GM19240 (cell line): Measurements from ENCODE around the gene SSTR3.
A peak's percentile ranks its signal among the peaks of the same experiment; 100 is the strongest.
"Not testable (repeated sequence)": the region's sequence is repeated elsewhere in the genome, so short reads cannot be mapped to it uniquely, and the experiment has no call there.

Experiments
- DNase-seq: peaks from one replicate; pipeline ENCODE4 v3.0.0; 2011; ENCODE audit warnings: low spot score; ENCODE audit not compliant: insufficient read length

Gene SSTR3

DNA sequence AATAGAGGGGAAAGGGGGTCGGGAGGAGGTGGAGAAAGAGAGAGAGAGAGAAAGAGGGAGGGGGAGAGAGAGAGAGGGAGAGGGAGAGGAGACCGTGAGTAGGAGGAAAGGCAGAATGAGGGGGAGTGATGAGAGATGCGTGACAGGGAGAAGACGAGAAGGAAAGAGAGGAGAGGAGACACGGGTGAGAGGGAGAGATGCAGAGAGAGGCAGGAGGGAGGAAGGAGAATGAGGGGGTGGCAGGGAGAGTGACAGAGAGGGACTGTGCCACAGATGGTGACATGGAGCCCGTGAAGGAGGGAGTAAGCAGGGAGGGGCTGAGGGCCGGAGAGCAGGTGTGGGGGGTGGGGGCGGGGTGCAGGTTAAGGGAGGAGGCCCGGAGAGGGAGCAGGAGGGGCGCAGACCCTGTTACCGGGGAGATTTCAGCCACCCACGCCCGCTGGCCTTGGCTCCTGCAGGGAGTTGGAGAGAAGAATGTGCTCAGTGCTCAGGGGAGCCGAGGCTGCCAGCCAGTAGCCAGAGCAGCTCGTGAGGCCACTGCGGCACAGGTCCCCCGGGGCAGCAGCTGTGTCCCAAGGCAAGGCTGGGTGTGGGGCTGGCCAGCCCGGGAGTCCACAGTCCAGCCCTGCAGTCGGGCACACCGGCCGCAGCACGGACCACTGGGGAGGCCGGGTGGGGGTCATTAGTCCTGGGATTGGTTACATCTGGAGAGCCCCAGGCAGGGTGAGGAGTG, at the start of gene SSTR3:
TSS of gene SSTR3 (minus strand) at position 304 of the 733 bp plus-strand sequence. CDS start 4,674 bp downstream, outside the sequence.
- DNase-seq, result no peak

DNA sequence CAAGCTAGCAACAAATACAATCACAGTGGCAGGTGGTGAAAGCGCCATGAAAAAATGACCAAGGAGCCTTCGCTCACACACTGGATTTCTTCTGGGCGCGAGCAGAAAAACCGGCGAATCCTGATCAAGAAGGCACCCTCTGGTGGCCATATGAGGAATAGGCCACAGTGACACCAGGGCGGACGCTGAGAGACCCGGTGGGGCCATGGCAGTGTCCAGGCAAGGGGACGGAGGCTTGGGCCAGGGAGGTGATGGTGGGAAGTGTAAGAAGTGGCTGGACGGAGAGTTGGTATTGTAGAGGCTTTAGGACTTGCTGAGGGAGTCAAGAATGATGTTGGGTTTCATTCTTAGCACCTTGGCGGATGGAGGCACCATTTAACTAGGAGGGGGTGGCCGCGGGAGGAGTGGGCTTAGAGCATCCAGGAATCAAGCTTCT, 48.6 kb upstream of the SSTR3 start:
- DNase-seq, result no peak

DNA sequence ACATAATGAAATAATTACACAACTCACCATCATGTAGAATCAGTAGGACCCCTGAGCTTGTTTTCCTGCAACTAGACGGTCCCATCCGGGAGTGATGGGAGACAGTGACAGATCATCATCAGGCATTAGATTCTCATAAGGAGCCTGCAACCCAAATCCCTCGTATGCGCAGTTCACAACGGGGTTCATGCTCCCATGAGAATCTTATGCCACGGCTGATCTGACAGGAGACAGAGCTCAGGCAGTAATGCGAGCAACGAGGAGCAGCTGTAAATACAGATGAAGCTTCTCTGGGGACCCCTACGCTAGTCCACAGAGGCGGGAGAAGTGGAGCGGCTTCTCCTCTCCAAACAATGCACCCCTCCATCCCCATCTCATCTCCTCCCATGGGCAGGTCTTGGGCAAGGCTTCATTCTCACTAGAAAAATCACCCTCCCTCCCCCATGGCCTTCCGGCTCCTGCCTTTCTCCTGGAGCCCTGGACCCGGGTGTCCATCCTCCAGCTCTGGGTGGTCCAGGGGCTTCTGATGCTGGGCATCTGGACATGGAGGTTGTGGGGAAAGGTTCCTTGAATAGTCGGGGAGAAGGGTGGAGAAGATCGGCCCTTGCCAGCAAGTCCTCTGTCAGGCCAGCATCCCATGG, 48.0 kb upstream of the SSTR3 start:
- DNase-seq, result no peak

DNA sequence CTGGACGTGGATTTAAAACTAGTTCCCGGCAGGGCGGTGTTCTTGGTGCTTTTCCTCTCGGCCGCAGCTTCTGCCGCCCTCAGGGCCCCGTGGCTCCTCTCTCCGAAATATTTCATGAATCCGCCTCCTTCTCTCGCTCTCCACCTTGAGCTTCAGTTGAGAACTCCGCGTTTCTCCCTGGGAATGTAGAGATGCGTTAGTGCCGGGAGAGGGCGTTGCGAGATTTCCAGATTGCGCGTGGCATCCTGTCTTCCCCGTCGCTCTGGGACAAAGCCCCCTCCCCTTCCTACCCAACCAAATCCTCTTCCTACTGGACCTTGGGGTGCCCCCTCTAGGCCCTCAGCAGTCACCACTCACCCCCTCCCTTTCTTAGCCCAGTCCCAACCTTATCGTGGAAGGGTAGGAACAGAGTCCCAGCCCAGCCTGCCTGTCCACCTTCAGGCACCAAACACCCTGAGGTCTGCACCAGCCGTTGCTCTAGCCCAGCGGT, 47.3 kb upstream of the SSTR3 start:
- no peak for DNase-seq

DNA sequence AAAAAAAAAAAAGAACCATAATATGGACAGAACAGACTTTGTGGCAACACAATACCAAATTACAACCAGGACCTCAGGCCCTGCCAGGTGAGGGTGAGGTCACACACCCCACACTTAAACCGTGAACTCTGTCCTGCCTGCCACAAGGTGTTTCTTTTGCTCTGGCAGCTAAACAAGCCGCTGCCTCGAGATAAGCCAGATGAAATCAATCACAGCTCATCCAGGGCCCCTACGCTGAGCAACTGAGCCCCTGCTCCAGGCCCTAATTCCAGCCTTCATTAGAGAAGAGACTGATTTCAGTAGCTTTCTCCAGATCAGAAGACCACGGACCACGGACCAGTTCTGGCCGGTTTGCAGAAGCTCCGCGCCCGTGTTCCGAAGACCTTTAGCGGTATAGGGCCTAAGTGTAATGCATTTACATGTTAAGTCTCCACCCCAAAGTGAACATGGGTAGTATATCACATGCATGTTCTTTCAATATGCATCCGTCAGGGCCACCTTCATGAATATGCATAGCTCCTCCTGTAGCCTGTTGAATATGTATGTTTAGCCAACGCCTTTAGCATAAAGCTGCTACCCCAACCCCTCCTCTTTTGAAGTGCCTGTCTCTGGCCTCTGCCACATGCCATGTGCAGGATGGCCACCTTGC, 46.6 kb upstream of the SSTR3 start:
- DNase-seq, result no peak

DNA sequence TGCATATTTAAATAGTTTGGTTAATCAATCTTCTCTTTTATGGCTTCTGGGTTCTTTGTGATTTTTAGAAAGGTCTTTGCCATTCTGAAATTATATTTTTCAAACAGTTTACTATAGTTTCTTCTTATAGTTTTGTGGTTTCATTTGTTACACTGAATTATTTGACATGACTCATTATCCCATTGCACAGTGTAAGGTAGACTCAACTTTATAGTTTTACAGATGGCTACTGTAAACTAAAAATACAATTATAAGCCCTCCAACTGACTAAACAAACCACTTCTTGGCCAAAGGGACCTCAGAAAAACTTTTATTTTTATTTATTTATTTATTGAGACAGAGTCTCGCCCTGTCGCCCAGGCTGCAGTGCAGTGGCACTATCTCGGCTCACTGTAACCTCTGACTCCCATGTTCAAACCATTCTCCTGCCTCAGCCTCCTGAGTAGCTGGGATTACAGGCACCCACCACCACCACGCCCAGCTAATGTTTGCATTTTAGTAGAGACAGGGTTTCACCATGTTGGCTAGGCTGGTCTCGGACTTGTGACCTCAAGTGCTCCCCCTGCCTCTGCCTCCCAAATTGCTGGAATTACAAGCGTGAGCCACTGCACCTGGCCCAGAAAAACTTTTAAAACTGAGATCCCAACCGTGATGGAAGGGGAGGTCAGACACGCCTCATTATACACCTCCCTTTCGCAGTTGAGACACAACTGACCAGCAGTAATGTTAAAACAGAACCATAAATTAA, 45.9 kb upstream of the SSTR3 start:
- DNase-seq, result no peak

DNA sequence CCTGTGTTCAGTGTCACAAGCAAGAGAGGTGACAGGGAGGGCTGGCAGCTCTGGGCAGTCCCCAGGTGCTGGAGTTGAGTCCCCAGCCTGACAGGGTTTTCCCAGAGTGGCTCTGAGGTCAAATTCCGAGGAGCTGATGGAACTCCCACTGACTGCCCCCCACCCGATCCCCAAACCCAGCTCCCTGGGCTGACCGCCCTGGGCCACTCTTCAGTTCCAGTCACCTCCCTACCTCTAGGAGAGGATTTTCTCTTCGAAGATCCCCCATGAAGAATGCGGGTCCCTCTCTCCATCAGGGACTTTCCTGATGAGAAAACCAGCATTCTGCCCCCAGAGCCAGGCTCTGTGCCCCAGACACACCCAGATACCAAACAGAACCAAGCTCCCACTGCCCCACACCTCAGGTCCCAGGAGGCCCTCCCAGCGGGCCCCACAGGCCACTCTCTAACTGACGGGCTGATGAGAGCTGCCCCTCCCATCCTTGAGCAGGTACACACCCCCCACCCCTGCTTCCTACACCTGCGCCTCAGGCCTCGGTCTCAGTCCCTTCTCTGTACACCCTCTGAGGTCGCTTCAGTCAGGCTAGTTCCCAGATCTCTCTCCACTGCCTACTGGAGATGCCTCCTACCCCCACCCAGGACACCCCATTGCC, 43.9 kb upstream of the SSTR3 start:
- DNase-seq, result no peak

DNA sequence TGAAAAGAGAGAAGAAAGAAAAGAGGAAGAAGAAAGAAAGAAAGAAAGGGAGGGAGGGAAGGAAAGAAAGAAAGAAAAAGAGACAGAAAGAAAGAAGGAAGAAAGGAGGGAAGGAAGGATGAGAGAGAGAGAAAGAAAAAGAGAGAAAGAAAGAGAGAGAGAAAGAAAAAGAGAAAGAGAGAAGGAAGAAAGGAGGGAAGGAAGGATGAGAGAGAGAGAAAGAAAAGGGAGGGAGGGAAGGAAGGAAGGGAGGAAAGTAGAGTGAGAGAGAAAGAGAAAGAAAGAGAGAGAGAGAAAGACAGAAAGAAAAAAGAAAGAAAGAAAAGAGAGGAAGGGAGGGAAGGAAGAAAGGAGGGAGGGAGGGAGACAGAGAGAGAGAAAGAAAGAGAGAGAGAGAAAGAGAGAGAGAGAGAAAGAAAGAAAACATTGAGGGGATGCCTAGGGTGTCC, 43.3 kb upstream of the SSTR3 start:
- DNase-seq, result no peak

DNA sequence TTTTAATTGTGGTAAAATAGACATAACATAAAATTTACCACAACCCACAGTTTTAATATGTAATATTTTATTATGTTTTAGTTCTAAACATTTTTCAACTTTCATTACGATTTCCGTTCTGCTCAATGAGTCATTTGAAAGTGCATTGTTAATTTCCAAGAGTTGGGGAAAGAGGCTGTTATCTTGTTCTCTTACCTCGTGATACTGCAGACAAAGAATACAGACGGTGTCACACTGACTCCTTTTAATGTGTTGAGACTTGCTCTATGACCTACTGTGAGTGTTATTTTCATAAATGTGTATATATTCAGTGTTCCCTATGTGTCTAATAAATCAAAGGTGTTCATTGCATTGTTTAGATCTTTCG, 42.6 kb upstream of the SSTR3 start:
- DNase-seq, result no peak

DNA sequence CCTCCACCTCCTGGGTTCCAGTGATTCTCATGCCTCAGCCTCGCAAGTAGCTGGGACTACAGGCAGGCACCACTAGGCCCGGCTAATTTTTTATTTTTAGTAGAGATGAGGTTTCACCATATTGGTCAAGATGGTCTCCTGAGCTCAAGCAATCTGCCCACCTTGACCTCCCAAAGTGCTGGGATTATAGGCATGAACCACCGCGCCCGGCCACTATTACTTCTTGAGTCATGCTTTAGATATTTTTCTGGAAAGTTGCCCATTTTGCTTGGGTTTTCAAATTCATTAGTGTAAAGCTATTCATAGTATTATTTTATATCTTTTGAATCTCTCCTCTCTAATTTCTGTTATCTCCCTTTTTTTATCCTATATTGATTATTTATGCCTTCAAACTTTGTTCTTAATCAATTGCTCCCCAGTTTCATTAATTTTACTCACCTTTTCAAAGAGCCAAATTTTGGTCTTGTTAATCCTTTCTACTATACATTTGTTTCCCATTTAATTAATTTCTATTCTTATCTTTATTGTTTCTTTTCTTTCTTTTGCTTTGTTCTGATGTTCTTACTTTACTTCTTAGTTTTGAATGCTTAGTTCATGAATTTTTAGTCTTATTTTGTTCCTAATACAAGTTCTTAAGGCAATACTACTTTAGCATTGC, 42.1 kb upstream of the SSTR3 start:
- DNase-seq, result no peak

DNA sequence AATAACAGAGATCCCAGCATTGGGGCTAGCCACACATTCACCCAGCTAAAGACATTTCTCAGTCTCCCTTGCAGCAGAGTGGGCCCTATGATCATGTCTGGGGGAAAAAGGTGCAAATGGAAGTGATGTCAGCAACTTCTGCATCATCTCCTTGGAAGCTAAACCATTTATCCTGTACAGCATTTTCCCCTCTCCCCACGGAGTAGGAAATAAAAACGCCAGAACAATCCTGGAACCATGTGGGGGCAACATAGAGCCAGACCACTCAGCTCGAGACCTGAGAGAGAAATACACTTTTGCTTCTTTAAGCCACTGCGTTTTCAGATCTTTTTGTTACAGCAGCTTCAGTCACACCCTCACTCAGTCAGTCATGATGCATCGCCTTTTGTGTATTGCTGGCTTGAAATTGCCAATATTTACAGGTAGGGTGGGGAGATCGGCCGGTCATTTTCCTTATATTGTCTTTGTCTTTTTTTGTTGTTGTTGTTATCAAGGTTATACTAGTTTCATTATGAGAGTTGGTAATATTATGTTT, 40.9 kb upstream of the SSTR3 start:
- no peak for DNase-seq

DNA sequence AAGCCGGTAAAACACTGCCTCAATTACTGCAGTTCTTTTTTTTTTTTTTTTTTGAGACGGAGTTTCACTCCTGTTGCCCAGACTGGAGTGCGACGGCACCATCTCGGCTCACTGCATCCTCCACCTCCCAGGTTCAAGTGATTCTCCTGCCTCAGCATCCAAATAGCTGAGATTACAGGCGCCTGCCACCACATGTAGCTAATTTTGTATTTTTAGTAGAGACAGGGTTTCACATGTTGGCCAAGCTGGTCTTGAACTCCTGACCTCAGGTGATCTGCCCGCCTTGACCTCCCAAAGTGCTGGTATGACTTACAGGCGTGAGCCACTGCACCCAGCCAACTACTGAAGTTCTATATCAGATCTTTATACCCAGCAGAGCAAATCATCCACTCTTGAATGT, 39.6 kb upstream of the SSTR3 start:
- DNase-seq, result not testable (repeated sequence)

DNA sequence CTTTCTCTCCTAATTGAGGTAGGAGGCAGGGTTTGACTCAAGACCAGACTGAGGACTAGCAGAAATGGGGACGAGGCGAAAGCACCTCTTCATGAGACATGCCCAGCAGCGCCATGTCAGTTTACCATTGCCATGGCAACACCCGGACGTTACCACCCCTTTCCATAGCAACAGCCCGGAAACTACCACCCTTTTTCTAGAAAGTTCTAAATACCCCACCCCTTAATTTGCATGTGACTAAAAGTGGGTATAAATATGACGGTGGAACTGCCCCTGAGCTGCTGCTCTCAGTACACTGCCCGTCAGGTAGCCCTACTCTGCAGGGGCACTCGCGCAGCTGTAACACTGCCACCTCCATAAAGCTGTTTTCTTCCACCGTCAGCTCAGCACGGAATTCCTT, 37.7 kb upstream of the SSTR3 start:
- no peak for DNase-seq

DNA sequence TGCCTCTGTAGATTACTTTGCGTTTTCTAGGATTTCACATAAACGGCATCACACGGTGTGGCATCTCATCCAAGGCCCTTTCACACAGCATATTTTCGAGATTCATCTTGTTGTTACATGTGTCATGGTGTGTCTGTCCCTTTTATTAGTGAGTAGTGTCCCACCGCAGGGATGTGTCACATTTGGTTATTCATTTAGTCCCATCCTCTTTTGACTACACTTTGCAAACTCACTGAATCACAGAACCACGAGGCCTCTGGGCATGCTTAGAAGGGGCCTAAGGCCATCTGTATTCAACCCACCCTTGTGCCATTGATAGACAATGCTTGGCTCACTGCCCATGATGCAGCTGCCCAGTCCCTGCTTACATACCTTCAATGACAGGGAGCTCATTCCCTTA, 36.0 kb upstream of the SSTR3 start:
- DNase-seq, result no peak

DNA sequence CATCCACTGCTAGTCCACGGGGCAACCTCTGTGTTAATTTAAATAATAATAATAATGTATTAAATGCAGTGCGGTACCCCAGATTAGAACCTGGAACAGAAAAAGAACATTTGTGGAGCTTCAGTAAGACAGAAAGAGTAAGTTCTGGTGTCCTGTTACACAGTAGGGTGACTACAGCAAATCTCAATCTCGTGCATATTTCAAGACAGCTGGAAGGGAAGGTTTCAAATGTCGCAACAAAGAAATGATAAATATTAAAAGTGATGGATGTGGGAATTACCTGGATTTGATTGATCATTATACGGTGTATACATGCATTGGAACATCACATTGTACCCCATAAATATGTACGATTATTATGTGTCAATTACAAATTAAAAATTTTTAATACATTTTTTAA, 33.5 kb upstream of the SSTR3 start:
- no peak for DNase-seq

DNA sequence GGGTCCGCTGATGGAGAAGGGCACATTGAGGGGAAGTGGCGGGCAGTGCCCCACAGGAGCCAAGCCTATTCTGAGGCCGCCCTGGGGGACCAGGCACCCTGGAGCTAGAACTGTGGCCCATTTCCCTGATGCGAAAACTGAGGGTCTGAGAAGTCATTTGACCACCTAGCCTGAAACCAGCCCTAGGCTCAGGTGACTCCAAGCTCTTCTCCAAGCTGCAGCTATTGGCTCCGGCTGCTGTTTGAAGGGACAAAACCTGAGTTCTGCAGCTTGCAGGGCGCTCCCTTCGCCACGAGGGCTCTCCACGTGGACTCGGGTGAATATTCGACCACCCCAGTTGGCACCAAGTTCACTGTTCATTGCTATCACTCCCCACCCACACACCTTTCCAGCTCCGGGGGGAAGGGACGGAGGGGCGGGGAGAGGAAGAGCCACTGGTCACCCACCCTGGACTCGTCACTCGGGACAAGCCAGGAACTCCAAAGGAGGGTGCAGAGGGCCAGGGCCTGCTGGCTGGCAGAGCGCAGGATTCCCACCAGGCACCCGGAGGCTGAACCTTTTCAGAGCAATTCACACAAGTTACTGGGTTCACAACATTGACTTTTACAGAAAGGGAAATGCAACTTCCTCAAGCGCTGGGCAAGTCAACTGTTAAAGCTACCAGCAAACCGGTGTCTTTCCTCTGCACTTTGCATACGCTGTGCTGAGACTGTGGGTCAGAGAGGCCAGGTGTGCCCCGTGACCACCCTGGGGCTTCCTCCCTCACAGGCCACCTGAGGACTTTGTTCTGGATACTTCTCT, 32.8 kb upstream of the SSTR3 start:
- DNase-seq, result no peak

DNA sequence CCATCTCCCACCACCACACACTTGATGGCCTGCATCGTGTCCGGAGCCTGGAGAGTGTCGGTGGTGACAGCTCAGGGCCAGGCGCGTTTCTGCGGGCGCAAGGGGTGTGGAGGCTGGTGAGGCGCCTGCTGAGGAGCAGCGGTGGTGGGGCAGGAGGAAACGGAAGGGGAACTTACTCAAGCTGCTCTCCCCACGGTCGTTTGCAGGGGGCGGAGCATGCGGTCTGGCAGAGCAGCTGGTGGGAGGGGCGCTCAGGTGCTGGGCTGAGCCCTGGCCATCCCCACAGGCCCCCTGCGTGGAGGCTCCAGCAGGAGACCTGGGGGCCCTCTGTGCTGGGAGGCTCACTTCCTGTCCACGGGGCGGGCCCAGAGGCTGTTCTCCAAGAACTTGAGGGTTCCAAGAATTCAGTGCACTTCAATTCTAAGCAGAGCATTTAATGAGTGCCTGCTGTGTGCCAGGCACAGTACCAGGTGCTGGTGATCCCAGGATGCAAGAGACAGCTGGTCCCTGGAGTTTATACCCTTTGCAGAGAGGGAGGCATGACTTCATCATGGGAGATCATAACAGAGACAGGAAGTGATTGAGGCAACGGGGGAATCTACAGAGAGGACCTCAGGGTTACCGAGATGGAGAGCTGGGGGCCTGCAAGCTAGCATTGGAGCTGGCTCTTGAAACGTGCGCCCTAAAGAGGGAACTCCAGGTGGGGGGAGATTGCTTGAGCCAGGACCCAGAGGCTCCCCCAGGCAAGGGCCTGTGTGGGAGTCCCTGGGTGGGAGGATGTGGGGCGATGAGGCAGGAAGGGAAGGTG, 32.0 kb upstream of the SSTR3 start, which contains the start of gene RAC2:
TSS of gene RAC2 (minus strand) at position 156 of the 808 bp plus-strand sequence. CDS start at position 35, 121 bp downstream.
- peak; percentile 61 for DNase-seq

DNA sequence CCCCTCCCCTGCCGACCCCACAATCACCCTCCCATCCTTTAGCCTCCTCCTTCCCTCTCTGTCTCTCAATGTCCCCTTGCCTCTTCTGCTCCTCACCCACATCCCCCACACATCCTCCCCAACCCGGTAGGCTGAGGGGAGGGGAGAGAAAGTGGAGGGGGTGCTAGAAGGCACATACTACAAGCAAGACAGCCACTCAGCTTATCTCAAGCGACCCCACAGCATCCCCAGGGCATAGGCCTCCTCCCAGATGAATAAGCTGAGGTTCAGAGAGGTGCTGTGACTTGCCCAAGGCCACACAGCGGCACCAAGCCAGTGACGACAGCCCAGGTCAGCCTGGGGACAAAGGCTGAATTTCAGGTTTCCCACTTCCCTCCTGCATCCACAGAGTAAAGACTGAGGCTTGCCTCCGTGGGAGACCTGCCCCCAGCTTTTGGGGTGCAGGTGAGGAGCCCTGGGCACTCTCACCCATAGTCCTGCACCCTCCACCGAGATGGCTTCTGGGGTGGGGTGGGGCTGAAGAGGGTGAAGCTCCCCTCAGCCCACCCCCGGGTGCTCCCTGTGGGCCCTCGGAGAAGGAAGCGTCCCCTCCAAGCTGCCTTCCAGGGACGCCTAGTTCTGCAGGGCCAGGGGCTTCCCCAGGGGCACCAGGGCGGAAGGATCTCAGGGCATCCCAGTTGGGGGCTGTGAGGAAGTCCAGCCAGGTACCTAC, 31.3 kb upstream of the SSTR3 start:
- DNase-seq, result no peak
